ENCODE results near the gene SORL1.

SORL1 gene

DNA sequence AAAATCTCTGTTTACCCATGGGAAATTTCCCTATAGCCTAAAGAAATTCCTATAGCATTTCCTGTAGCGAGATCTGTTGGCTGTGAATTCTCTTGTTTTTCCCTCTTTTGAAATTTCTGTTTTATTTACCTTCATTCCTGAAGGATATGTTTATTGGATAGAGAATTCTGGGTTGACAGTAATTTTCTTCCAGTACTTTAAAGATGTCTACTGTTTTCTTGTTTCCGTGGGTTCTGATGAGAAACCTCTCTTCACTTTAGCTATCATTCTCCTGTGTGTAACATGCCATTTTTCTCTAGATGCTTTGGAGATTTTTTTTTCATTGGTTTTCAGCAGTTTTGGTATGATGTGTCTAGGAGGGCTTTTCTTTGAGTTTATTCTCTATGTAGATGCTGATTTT is 78.1 kb downstream of the SORL1 start:
- in situ Hi-C loops (cut with MboI; ENCODE audit: low sequenced_read_pairs), result no loop called here

DNA sequence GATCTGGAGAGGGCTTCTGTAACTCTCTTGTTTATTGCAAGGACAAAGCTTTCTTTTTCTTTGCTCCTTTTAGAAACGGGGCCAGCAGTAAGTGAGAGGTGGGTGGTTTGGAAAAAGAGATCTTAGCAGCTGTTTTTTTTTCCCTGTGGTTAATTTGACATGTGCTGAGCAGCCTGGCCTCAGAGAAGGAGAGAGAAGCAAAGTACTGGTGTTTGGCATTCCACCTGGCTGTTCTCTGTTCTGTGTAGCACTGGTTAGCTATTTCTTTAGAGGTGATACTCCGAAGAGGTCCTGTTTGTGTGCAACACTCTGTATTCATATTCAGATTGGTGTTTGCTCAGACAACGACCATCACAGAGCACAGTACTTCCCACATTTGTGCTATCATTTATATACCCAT is 81.5 kb downstream of the SORL1 start:
- in situ Hi-C loops (cut with MboI; ENCODE audit: low sequenced_read_pairs), result no loop called here

DNA sequence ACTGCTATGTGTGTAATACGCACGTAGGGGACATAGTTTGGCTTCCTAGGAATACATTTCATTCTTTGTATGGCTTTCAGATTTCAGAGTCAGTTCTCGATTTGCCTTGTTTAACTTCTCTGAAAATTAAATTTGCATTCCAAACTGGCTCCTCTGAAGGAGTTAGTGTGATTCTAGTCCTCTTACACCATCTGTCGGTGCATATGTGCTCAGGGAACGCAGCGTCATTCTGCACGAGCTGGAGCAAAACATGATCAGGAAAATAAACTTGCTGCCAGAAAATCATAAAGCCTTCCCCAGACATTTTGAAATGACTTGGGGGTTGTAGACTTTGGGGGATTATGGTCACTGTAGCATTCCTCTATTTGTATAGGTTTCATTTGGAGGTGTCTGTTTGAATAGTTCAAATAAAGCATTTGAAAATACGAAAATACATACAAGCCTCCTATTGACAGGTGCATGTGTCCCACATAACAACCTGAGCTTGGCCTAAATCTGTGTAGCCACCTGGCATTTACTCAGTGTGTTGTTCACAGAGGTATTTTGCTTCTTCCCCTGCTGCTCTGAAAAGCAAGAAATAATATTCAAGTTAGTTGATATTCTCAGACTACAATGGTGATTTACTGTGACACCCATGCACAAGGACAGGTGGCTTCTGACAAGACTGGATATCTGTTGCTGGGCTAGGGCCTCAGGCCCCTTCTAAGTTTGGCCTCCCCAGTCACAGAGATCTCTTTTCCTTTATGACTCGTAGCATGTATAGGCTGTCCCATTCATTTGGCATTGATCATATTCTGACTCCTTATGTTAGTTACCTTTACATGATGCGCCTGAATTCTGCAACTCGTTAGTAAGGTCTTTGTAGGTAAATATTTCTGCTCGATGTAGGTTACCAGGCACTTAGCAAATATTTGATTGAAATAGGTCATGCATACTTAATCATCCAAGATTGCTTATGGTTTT is 82.3 kb downstream of the SORL1 start:
- in situ Hi-C loops (cut with MboI; ENCODE audit: low sequenced_read_pairs), result no loop called here

DNA sequence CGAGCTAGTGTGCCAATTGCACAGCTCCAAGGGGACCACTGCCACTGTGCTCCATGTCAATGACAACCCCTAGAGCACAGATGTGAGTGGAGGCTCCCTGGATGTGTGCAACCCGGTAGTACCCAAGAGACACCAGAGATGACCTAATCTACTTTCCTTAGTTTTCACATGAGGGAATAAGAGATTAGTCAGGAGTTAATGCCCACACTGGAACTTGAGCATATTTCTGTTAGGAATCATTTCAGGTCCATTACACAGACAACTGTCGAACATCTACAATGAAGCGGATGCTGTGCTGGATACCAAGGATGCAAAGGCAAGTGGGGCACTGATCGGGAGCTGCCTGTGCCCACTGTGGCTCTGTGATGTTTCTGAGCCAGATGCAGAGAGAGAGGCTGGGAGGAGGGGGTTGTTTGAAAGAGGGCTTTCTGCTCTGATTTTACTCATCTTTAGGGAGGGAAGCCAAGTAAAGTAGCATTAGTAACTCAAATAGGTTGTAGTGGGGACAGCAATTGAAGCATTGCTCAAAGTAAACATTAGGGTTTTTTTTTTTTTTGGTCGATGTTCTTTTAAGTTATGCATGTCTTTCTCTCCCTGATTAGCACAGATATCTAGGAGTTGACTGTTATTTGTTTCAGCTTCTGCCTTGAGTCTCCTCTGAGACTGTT is 83.1 kb downstream of the SORL1 start:
- in situ Hi-C loops (cut with MboI; ENCODE audit: low sequenced_read_pairs), result no loop called here

DNA sequence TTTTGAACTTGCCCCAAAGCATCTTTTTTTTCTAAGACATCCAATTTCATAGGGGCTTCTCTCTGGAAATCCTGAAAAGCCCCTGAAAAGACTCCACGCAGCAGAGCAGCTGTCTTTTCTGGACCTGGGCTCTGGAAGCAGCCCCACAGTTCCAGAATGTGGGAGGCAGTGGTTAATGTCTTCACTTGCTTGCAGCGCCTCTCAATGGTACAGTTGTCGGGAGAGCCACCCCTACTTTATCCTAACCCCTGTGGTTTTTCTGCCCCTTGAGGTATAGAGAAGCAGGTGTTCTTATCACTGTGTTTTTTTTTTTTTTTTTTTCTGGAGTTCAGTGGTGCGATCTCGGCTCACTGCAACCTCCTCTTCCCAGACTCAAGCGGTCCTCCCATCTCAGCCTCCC is 84.0 kb downstream of the SORL1 start:
- in situ Hi-C loops (cut with MboI; ENCODE audit: low sequenced_read_pairs), result no loop called here

DNA sequence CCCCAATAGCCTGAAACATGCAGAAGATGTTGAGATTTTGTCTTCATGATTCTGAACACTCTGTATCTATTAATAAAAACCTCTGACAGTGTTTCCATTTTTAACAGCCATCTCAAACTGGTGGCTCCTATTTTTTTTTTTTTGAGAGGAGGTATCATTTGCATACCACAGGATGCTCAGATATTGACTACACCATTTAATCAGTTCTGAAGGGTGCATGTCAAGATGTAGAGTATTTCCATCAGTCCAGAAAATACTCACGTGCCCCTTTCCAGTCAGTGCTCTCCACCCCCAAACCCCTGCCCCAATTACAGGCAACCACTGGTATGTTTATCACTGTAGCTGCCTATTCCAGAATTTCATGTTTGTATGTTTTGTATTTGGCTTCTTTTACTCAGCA is 85.9 kb downstream of the SORL1 start:
- in situ Hi-C loops (cut with MboI; ENCODE audit: low sequenced_read_pairs), result no loop called here

DNA sequence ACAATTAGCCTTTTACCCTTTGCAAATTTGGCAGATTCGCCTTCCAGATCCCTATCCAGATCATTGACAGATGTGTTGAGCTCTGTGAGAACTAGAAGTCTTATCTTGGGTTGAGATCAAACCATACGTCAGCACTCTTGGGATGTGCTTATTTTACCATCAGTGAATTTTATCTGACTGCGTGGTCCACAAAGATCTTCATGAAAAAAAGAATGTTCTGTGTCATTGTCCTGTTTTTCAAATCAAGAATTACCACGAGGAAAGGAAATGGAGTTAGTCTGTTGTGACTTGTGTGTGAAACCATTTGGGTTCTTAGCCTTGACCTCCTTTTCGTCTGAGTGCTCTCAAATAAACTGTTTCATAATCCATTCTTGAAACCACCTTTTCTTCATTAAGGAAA is 86.9 kb downstream of the SORL1 start:
- in situ Hi-C loops (cut with MboI; ENCODE audit: low sequenced_read_pairs), result no loop called here

DNA sequence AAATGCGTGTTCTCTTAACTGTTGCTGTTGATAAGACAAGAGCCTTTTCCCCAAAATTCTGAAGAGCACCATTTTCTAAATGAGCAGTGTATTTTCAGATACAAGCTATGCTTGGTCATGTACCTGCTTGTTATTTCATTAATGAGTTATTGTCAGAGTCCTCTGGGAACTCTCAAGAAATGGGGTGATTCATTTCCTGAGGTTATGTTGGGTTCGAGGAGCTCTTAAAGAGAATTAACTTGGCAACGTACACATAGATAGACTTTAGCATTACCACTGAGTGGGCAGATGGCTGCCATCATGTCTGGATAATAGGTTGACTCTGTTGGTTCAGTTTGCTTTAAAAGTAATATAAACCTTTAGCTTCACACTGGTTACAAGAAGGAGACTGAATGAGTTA is 88.5 kb downstream of the SORL1 start:
- in situ Hi-C loops (cut with MboI; ENCODE audit: low sequenced_read_pairs), result no loop called here

DNA sequence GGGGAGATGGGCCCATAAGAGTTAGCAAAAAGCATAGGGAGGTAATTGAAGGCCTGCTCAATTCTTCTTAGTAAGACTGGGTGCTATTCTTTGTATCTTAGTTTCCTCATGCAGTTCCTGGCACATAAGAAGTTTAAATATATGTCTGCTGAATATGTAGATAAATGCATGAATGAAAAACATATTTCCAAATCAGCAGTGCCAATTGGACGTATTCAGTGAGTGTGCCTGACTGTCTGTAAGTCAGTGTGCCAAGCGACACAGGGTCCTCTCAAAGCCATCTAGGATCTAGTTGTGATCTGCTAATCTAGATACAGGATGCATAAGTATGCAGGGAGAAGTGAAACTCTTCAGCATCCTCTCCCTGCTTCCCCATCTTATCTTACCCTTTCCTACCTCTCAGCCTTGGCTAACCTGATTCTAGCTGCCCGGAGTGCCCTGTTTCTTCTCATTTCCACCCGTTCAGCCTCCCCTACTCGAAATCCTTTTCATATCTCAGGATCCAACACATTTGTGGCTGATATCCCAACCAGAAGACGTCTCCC is 91.8 kb downstream of the SORL1 start:
- in situ Hi-C loops (cut with MboI; ENCODE audit: low sequenced_read_pairs), result no loop called here

DNA sequence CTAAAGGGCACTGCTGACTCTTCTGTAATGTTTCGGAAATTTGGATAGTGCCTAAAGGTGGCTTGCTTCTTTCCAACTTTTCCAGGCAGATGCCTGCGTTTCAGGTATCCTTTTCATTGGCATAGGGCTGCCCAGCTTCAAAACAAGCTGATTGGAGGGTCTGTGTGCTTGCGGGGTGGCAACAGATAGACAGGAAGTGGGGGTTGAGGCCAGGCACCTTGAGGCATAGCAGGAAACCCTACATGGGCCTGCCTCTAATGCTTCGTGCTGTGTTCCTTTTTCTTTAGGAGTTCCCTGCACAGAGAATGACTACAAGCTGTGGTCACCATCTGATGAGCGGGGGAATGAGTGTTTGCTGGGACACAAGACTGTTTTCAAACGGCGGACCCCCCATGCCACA is 92.8 kb downstream of the SORL1 start:
- in situ Hi-C loops (cut with MboI; ENCODE audit: low sequenced_read_pairs), result no loop called here

DNA sequence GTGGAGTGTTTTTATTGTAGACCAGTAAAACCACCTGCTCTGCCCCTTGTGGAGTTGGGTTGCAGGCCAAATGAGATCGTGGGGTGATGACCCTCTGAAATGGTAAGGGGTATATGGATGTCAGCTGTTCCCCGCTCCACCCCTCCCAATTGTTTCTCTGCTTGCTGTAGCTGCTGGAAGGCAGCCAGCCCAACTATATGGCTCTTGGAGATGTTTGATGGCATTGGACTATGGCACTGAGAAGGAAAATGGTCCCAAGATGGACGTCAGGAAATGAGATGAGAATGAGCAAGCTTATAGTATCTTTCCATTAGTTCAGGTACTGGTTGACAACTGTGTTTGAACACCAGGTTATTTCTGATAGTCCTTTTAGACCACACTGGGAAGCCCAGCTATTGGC is 95.5 kb downstream of the SORL1 start:
- in situ Hi-C loops (cut with MboI; ENCODE audit: low sequenced_read_pairs), result no loop called here

DNA sequence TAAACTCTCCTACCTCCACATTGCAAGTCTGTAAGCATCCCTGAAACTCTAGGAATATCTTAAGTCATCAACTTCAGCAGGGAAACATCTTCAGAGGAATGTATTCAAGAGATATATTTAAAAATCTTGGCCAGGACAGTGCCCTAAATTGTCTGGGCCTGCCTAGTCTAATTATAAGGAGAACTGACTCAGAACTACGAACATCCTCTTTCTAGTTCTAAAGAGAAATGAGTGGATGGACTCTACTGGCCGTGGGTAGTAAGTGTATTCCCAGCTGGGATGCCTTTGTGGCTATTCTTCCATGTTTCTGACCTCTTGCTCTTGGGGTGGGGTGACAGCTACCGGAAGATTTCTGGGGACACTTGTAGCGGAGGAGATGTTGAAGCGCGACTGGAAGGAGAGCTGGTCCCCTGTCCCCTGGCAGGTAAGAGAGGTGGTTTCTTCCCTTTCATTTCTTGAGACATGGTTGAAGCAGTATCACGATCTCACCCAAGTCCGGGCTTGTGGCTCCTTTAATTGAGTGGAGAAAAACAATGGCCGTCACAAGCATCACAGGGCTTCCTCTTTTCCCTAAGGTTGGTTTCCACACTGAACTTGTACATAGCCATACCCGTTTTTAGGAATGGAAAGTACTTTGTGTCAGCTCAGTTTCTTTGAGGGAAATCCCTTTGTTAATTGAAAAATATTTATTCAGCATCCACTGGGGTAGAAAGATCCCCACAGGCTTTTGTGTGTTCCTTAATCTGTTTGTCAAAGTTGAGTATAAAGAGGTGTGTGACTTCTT is 98.3 kb downstream of the SORL1 start:
- in situ Hi-C loops (cut with MboI; ENCODE audit: low sequenced_read_pairs), result no loop called here

DNA sequence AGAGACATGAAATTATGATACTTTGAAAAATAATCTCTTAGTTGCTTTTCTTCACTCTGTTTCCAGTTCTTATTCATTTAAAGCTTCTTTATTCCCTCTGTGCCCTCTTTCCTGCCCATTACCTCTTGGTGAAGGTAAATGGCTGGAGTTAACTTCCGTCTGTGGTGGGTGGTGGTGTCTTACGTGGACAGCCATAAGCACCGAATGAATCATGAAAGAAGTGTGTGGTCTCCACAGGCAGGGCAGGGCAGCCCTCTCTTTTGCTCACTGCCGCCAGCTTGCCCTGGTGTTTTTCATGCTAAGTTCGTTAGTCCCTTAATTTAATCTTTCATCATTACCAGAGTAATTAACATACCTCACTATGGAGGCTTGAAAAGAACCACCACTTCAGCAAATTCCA is 99.3 kb downstream of the SORL1 start:
- in situ Hi-C loops (cut with MboI; ENCODE audit: low sequenced_read_pairs), result no loop called here

DNA sequence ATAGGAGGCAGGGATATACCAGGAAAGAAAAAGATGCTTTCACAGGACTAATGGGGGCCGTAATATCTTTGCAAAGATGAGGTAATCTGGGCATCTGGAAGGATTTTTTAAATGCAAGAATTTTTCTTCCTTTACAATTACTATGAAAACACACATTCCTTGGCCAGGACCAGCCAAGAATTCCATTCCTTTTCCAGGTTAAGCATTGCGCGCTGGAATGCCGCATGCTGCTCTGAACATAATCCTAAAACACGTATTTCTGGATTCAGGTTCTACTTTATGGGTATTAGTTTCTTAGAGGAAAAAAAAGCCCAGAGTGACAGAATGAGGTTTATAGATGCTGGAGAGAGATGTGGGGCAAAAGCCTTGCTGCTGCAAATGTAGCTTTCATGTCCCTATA is 100.0 kb downstream of the SORL1 start:
- in situ Hi-C loops (cut with MboI; ENCODE audit: low sequenced_read_pairs), result no loop called here

DNA sequence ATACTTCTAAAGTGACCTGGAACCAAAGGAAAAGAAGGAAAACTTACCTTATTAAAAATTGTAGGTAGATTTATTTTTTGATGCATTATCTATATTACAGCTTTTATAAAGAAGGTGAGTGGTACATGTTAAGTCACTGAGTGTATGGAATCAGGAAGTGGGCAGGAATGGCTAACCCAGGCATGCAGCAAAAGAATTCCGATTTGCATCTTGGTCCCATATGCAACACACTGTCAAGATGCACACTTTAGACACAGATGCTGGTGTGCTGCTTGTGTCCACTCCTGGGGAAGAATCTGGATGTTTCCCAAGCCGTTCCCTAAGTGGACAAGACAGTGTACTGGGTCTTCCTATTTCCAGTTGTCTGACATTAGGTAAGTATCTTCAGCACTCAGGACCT is 100.5 kb downstream of the SORL1 start:
- in situ Hi-C loops (cut with MboI; ENCODE audit: low sequenced_read_pairs), result no loop called here

DNA sequence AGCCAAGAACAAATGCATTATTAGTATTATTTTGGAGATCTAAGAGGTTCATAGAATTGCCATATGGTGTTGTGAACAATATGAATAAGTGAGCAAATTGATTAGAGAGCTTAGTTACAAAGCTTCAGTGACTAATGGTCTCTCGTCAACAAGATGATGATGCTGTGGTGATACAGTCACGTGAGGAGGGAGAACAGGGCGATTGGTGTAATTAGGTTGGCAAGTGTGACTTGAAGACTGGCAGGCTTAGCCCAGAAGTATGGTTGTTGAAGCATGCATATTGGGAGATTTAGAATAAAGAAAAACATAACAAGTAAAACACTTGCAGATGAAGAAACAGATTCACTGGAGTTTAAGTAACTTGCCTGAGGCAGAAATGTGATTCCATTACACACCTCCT is 101.3 kb downstream of the SORL1 start:
- in situ Hi-C loops (cut with MboI; ENCODE audit: low sequenced_read_pairs), result no loop called here

DNA sequence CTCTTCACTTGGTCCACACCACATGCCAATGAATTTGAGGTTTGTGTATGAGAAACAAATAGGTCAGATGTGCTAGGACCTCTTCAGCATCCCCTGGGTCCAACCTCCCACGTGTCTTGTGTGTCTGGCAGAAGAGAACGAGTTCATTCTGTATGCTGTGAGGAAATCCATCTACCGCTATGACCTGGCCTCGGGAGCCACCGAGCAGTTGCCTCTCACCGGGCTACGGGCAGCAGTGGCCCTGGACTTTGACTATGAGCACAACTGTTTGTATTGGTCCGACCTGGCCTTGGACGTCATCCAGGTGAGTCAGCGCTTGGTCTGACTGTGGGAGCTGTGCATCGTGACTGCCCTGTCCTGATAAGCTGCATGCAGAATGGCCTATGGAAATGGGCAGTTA is 101.7 kb downstream of the SORL1 start:
- in situ Hi-C loops (cut with MboI; ENCODE audit: low sequenced_read_pairs), result no loop called here

DNA sequence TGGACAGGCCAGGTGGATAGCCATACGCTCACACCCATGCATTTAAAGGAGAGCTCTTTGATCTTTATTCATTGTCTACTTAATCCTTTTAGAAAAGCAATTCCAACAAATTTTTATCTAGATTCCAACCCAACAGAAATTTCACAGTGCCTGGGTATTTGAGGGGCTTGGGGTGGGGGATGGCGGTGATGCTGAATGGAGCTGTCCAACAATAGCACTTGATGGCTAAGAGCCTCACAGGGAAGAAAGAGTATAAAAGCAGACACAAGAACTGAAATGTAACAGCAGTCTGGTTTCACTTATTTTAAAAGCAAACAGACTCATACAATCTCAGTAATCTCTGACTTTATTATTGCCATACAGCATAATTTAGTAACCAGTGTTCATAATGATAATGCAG is 102.4 kb downstream of the SORL1 start:
- in situ Hi-C loops (cut with MboI; ENCODE audit: low sequenced_read_pairs), result no loop called here

DNA sequence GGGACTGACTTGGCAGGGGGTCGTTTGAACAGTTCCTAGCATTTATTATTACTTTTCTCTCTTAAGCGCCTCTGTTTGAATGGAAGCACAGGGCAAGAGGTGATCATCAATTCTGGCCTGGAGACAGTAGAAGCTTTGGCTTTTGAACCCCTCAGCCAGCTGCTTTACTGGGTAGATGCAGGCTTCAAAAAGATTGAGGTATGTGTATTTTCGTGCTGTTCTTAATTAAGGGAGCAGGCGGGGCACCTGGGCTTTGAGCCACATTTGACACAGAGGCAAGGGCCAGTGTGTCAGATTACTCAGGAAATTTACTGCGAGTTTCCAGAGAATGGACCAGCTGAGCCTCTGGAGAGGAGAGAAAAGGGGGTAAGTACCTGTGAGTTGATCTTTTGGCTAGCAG is 103.0 kb downstream of the SORL1 start:
- in situ Hi-C loops (cut with MboI; ENCODE audit: low sequenced_read_pairs), result no loop called here

DNA sequence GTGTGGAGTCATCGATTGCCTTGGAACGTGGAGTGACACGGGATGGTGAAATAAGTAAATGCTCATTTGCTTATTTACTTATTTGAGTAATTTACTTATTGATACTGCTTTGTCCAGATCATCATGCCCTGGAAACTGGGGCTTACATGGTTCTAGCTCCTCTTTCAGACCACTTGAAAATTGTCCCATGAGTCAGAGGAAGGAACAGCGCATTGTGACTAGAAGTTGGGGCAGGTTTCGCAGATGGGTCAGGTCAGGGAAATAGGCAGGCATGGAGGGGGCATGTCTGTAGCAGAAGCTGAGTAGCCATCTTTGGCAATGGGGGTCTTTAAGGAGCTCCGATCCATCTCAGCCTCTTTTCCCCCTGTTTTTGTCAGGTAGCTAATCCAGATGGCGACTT is 104.8 kb downstream of the SORL1 start:
- in situ Hi-C loops (cut with MboI; ENCODE audit: low sequenced_read_pairs), result no loop called here

DNA sequence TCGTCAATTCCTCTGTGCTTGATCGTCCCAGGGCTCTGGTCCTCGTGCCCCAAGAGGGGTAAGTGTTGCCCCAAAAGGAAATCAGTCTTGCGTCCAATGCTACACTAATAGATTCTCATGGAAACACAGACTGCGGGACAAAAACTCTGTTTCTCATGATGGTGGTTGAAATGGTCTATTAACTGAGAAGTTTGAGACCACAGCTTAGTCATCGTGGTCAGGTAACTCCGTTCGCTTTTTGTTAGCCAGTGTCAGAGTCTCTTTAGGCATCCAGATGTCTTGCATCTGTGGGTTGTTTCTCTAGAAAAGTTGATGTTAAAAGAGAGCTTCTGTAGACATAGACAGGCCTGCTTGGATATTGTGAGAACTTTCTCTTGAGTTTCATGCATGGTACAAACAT is 105.2 kb downstream of the SORL1 start:
- in situ Hi-C loops (cut with MboI; ENCODE audit: low sequenced_read_pairs), result no loop called here

Measured in HL-60/S4 treated with phorbol 12-myristate 13-acetate at 8.2 ng/mL for 4 days and 3 days (cell line).